Loucy (cell line): ENCODE measurements around the gene MAD2L1BP.

ENCODE experiments used
- EZH2phosphoT487 ChIP-seq: fragments of 200-600 bp; IDR thresholded peaks from 2 replicates; pipeline ENCODE4 v1.6.1; 2018; ENCODE audit warnings: antibody characterized with exemption, mild to moderate bottlenecking, moderate library complexity, borderline replicate concordance
- TF ChIP-seq, protein P1 (sequence below): fragments of 200-600 bp; sonication (generic); conservative IDR thresholded peaks from 2 replicates; pipeline ENCODE4 v1.5.1; 2014; ENCODE audit warnings: mild to moderate bottlenecking, antibody characterized with exemption, low read length

- TF ChIP-seq, protein P1, sequence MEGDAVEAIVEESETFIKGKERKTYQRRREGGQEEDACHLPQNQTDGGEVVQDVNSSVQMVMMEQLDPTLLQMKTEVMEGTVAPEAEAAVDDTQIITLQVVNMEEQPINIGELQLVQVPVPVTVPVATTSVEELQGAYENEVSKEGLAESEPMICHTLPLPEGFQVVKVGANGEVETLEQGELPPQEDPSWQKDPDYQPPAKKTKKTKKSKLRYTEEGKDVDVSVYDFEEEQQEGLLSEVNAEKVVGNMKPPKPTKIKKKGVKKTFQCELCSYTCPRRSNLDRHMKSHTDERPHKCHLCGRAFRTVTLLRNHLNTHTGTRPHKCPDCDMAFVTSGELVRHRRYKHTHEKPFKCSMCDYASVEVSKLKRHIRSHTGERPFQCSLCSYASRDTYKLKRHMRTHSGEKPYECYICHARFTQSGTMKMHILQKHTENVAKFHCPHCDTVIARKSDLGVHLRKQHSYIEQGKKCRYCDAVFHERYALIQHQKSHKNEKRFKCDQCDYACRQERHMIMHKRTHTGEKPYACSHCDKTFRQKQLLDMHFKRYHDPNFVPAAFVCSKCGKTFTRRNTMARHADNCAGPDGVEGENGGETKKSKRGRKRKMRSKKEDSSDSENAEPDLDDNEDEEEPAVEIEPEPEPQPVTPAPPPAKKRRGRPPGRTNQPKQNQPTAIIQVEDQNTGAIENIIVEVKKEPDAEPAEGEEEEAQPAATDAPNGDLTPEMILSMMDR: no peak
- no peak for TF ChIP-seq EZH2phosphoT487
These were observed 7.1 kb upstream of the MAD2L1BP start for GRCh38 chr6:43628393-43629103.
